Measurements from ENCODE around the gene SH3RF3. TPM values are rescaled to one million over a fixed set of nuclear protein-coding genes. Genes with fewer than 3 reads are reported as not detected.

Gene SH3RF3
- total and polyA plus RNA-seq, 4 donors, result 2.9 to 9.7 (median 8.6) TPM

DNA sequence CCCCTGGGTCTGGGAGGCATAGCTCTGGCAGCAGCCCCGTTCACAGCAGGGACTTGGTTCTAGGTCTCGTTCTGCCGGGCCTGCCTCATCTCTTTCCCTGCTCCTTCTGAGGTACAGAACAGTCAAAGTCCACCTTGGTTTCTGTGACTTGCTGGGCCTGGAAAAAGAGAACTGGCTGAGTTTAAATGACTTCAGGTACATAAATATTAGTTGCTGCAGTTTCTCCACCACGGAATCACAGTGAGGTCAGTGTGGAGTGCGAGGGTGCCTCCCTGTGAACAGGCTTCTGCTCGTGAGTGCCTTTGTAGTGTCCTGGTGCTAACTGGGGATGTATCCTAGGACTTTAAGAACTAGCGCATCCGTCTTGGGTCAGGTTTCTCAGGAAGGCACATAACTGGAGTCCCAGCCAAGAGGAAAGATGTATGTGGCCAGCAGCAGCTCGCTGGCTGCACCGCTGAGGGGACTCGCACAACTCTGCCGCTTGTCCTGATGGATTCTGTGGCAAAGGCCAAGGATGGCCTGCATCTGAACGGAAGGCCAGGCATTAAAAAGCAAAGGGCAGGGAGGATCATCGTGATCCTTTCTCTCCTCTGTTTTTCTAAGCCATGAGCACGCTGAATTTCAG, 188.6 kb downstream of the SH3RF3 start:
- TF ChIP-seq, protein P1, sequence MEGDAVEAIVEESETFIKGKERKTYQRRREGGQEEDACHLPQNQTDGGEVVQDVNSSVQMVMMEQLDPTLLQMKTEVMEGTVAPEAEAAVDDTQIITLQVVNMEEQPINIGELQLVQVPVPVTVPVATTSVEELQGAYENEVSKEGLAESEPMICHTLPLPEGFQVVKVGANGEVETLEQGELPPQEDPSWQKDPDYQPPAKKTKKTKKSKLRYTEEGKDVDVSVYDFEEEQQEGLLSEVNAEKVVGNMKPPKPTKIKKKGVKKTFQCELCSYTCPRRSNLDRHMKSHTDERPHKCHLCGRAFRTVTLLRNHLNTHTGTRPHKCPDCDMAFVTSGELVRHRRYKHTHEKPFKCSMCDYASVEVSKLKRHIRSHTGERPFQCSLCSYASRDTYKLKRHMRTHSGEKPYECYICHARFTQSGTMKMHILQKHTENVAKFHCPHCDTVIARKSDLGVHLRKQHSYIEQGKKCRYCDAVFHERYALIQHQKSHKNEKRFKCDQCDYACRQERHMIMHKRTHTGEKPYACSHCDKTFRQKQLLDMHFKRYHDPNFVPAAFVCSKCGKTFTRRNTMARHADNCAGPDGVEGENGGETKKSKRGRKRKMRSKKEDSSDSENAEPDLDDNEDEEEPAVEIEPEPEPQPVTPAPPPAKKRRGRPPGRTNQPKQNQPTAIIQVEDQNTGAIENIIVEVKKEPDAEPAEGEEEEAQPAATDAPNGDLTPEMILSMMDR (IDR thresholded peaks at IDR 0.05; ENCODE audit: control extremely low read depth, extremely low read depth), result no peak
- Histone ChIP-seq H3K9ac (ENCODE audit: insufficient read depth in 1 of 2, low read length in 2 of 2) (peak overlapping the region in 1 of 2 donors; percentile 76), H3K4me1 (ENCODE audit: control insufficient read depth in 5 of 5, insufficient read depth in 5 of 5, low read length in 5 of 5) (peaks cover 11 to 58% (median 25%) of the 10 kb centered on the region in 5 donors), H3K9me3 (ENCODE audit: control insufficient read depth in 4 of 4, insufficient read depth in 3 of 4, low read length in 3 of 4) (no peaks in the 10 kb centered on the region), H3K27me3 (ENCODE audit: control insufficient read depth in 3 of 3, insufficient read depth in 3 of 3, low read length in 2 of 3) (no peaks in the 10 kb centered on the region), H3K27ac (ENCODE audit: low read depth in 1 of 2, low read length in 1 of 2) (peak overlapping the region in 1 of 2 donors; percentile 62), H3K36me3 (ENCODE audit: control insufficient read depth in 4 of 4, insufficient read depth in 4 of 4, low read length in 4 of 4) (no peaks in the 10 kb centered on the region), H3K4me3 (no peak overlapping the region)
- no peak for ATAC-seq (ENCODE audit: insufficient read depth, low FRiP score)
- WGBS, 2 donors, result 70 to 72% methylated on average over 15 of the region's 15 CpGs
- DNase-seq, result peak in 1 of 3 donors; percentile 59

DNA sequence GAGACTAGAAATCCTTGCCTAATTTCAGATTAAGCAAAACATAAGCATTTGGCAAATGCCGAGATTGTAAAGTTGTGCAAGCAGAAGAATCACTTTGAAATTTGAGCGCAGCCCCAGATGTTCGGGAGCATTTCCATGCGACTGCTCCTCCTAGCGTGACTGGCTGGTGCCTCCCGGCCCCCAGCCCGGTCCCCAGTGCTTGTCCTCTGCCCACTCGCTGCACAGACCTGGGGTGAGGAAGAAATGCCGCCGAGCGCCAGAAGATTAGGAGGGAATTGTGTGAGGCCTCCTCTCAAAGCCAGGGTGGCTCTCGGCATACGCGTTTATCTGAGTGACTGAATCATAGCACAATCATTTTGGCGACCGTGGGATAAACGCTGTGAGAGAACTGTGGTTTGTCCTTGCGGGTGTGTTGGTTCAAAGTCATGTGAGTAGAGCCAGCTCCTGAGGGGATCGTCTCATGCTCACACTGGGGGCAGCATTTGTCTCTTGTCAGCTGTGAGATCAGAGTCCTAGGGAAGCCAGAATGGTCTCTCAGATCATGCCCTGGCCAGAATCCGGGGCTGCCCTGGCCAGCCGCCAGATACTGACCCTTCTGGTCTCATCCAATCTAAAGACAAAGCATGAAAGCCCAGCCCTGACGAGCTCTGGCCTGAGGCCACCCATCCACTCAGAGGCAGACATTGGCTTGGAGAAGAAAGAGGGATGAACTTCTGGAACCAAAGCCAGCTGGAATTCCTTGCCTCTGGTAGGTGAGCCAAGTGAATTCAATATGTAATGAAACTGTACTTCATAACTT, 189.3 kb downstream of the SH3RF3 start:
- H3K27me3 ChIP-seq (ENCODE audit: control insufficient read depth in 3 of 3, insufficient read depth in 3 of 3, low read length in 2 of 3), result no peaks in the 10 kb centered on the region
- no peaks in the 10 kb centered on the region for H3K9me3 ChIP-seq (ENCODE audit: control insufficient read depth in 4 of 4, insufficient read depth in 3 of 4, low read length in 3 of 4)
- DNase-seq, result peak; percentile 92 to 97 (median 96)
- H3K9ac ChIP-seq (ENCODE audit: insufficient read depth in 1 of 2, low read length in 2 of 2), result peak overlapping the region in 1 of 2 donors; percentile 76
- H3K36me3 ChIP-seq (ENCODE audit: control insufficient read depth in 4 of 4, insufficient read depth in 4 of 4, low read length in 4 of 4), result no peaks in the 10 kb centered on the region
- ATAC-seq (ENCODE audit: insufficient read depth, low FRiP score), result peak; percentile 9
- peaks cover 15 to 65% (median 29%) of the 10 kb centered on the region in 5 donors for H3K4me1 ChIP-seq (ENCODE audit: control insufficient read depth in 5 of 5, insufficient read depth in 5 of 5, low read length in 5 of 5)
- H3K4me3 ChIP-seq, result no peak overlapping the region
- peak overlapping the region; percentile 57 to 76 for H3K27ac ChIP-seq (ENCODE audit: low read depth in 1 of 2, low read length in 1 of 2)
- 46 to 81% methylated on average over 22 of the region's 22 CpGs for WGBS, 2 donors
- TF ChIP-seq, protein P1 (IDR thresholded peaks at IDR 0.05; ENCODE audit: control extremely low read depth, extremely low read depth), result no peak

DNA sequence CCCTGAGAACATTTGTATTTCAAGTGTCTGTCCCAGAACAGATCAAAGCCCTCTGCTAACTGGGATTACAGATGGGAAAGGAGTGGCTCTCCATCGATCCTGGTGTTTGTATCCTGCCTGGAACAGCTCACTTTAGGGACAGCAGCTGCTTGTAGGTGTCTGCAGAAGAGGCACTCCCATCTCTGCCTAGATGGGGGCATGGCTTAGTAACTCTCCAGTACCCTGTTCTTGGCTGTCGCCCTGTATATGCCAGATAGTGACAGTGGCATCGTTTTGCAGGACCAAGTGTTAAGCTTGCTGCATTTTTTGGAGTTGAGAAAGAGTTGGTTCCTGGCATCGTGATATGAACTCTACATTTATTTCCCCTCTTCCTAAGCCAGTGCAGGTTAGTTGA, 189.9 kb downstream of the SH3RF3 start:
- Histone ChIP-seq H3K4me3 (no peak overlapping the region), H3K9ac (ENCODE audit: insufficient read depth in 1 of 2, low read length in 2 of 2) (peak overlapping the region in 1 of 2 donors; percentile 30), H3K4me1 (ENCODE audit: control insufficient read depth in 5 of 5, insufficient read depth in 5 of 5, low read length in 5 of 5) (peaks cover 15 to 67% (median 29%) of the 10 kb centered on the region in 5 donors), H3K27me3 (ENCODE audit: control insufficient read depth in 3 of 3, insufficient read depth in 3 of 3, low read length in 2 of 3) (no peaks in the 10 kb centered on the region), H3K27ac (ENCODE audit: low read depth in 1 of 2, low read length in 1 of 2) (peak overlapping the region; percentile 57 to 76), H3K9me3 (ENCODE audit: control insufficient read depth in 4 of 4, insufficient read depth in 3 of 4, low read length in 3 of 4) (no peaks in the 10 kb centered on the region), H3K36me3 (ENCODE audit: control insufficient read depth in 4 of 4, insufficient read depth in 4 of 4, low read length in 4 of 4) (no peaks in the 10 kb centered on the region)
- TF ChIP-seq, protein P1 (IDR thresholded peaks at IDR 0.05; ENCODE audit: control extremely low read depth, extremely low read depth), result no peak
- no peak for ATAC-seq (ENCODE audit: insufficient read depth, low FRiP score)
- no peak for DNase-seq
- 56 to 75% methylated on average over 4 of the region's 4 CpGs for WGBS, 2 donors

All from lung (tissue), 12 donors.